Measurements from ENCODE around the gene ZNF865.

The ZNF865 gene

DNA sequence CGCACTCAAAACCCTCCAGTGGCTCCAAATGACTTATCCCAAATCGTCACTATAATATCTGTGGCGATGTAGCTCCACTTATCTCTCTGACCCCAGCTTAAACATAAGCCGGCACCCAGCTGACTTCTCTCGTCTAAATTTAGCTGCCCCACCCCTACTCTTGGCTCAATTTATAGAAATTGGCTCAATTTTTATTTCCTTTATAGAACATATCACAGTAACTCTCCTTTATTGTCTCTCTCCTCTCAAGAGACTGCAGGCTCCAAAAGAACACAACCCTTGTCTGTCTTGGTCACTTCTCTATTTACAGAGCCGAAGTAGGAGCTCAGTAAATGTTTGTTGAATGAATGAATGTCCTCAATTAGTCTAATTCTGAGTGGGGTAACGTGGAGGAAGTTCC is 18.1 kb downstream of the ZNF865 start:
- DNase-seq (ENCODE audit: low read depth), result no peak

GRCh38 chr19:55624109-55625003 is 18.9 kb downstream of the ZNF865 start, which contains the start of gene ZNF784:
Gene ZNF784, minus strand, starts transcription at chr19:55624566. Its CDS starts 5 bp downstream, at chr19:55624561.
- no peak for DNase-seq (ENCODE audit: low read depth)

- DNase-seq (ENCODE audit: low read depth), result no peak
Observed at GRCh38 chr19:55625004-55625326, 19.5 kb downstream of the ZNF865 start.

- no peak for DNase-seq (ENCODE audit: low read depth)
Observed at GRCh38 chr19:55626350-55626749, 20.9 kb downstream of the ZNF865 start.

GRCh38 chr19:55632463-55632834 is 27.0 kb downstream of the ZNF865 start:
- DNase-seq (ENCODE audit: low read depth), result peak; percentile 79

DNA sequence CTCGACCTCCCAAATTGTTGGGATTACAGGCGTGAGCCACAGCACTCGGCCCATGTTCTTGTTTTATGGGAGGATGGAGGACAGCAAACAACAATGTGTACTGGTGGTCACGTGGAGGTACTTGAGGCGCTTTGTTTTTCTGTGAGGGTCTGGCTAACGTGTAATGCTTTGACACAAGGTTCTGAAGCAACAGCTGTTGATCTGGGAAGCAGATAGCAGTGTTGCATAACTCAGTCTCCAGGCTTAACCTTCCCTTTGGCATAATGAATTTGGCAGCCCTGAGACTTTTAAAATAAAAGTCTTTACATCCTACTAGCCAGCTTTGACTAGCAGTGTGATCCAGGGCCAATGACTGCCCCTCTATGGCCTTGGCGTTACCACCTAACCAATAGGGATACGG is 28.4 kb downstream of the ZNF865 start:
- DNase-seq (ENCODE audit: low read depth), result no peak

GRCh38 chr19:55635334-55635717 is 29.9 kb downstream of the ZNF865 start:
- DNase-seq (ENCODE audit: low read depth), result no peak

DNA sequence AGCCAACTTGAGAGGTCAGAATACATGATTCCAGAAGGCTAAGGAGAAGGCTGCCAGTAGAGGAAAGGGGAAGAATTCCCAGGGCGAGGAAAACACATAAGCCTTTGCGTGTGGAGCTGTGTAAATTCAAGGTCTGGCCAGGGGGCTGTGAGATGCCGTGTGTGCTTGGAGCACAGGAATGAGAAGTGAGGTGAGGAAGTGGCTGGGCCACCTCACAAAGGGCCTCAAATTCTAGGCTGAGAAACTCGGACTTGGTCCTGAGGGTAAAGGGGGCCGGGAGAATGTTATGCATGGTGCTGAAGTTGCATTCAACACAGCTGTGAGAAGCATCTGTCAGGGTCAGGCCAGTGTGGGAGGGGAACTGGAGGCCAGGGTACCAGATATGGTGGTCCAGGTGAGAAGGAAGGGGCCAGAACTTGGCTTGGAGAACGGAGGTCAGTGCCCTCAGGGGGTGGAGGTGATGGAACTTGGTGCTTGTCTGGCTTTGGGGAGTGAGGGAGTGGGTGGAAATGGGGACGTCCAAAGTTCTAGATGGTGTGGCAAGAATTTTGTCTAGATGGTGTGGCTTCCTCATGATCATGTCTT is 30.5 kb downstream of the ZNF865 start:
- no peak for DNase-seq (ENCODE audit: low read depth)

- no peak for DNase-seq (ENCODE audit: low read depth)
Observed at GRCh38 chr19:55636723-55637122, 31.3 kb downstream of the ZNF865 start.

GRCh38 chr19:55637534-55637933 is 32.1 kb downstream of the ZNF865 start:
- DNase-seq (ENCODE audit: low read depth), result no peak

- no peak for DNase-seq (ENCODE audit: low read depth)
Observed at GRCh38 chr19:55638864-55639359, 33.5 kb downstream of the ZNF865 start.

- DNase-seq (ENCODE audit: low read depth), result no peak
Observed at GRCh38 chr19:55640043-55640576, 34.7 kb downstream of the ZNF865 start.

DNA sequence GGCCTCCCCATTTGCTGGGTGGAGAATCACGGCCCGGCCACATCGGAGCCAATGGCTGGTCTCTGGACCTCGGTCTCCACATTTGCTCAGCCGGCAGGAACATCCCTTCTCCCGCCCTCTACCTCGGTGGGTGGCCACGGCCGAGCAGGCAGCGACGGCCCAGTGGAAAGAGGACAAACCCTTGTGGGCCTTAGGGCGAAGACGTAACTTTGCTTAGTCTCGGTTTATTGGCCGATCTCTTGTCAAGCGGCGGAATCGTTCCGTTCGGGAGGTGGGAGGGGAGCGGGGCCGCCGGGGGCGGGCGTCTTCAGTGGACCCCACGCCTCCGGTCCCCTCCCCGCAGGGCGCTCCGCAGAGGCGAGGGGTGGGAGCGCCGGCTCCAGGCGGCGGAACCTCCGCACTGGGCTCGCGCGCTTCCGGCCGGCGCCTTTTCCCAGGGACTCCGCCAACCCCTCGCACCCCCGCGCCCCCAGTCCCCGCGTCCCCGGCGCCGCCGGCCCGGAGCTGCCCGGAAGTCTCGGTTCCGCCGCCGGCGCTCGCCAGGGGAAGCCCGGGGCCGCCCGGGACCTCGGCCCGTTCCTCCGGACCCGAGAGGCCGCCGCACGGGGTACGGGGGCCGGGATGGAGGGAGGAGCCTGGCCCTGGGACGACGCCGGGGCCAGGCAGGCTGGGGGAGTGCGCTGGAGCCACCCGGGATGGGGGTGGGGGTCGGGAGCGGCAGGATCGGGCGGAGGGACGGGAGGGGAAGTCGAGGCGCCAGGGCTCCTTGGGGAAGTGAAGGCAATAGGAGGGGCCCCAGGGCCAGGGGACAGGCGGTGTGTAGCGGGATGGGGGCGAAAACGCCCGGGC is 35.4 kb downstream of the ZNF865 start, which contains the start of gene ZNF580:
Gene ZNF580, plus strand, starts transcription at position 426 of the 849 bp plus-strand sequence. CDS start 1,507 bp downstream, outside the sequence.
- no peak for DNase-seq (ENCODE audit: low read depth)

GRCh38 chr19:55641426-55642152 is 36.1 kb downstream of the ZNF865 start:
- no peak for DNase-seq (ENCODE audit: low read depth)

DNA sequence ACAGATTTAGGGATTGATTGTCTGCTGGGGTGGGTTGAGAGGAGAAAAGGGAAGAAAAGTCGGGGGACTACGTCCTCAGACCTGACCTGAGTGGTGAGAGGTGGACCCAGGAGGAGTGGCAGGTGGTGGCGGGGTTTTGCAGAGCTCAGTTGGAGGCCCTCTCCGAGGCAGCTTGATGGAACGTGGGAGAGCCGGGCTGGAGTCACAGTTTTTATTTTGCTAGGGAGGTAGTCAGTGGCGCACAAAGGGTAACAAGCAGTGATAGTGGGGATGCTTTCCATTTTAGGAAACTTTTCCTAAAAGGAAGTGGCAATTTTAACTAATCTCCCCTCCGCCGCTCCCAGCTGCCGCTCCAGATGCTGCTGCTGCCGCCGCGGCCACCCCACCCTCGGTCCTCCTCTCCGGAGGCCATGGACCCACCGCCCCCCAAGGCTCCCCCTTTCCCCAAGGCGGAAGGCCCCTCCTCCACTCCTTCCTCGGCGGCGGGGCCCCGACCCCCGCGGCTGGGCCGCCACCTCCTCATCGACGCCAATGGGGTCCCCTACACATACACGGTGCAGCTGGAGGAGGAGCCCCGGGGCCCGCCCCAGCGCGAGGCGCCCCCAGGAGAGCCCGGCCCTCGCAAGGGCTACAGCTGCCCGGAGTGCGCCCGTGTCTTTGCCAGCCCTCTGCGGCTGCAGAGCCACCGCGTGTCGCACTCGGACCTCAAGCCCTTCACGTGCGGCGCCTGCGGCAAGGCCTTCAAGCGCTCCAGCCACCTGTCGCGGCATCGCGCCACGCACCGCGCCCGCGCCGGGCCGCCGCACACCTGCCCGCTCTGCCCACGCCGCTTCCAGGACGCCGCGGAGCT is 36.9 kb downstream of the ZNF865 start:
- no peak for DNase-seq (ENCODE audit: low read depth)

DNA sequence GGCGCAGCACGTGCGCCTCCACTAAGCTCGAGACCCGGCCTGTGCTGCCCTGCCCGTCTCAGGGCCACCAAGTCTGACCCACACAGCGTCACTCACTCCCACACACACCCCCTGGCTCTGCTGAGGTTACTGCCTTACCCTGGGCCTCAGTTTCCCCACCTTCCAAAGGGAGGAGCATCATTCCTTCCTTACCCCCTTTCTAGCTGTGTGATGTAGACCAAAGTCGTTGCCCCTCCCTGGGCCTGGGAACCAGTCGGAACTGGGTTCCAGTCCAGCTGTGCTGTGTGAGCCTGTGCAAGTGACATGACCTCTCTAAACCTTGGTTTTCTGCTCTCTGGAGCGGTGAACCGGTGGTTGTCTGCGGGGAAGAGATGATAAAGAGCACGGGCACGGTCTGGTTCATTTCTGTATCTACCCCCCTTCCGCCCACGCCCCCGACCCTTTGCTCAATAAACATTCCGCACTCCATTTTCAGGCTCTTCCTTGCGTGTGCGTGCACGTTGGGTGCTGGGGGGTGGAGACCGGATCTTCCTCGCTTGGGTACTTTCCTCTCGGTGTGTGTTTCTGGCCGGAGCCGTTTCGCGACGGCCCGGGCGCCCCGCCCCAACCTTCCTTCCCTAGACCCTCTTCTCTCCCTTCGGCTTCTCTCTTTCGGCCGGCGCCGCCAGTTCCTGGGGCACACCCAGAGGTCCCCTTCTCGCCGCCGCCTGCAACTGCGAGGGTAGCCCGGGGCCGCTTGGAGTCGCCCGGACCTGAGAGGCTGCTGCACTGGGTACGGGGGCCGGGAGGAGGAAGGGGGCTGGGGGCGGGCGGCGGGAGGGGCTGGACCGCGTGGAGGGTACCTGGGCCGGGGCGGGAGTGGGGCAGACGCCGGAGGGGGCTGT is 37.8 kb downstream of the ZNF865 start, which contains the start of gene ZNF581:
Gene ZNF581, plus strand, starts transcription at position 647 of the 884 bp plus-strand sequence. CDS start 923 bp downstream, outside the sequence.
- DNase-seq (ENCODE audit: low read depth), result no peak

- no peak for DNase-seq (ENCODE audit: low read depth)
Observed at GRCh38 chr19:55643887-55644176, 38.4 kb downstream of the ZNF865 start.

DNA sequence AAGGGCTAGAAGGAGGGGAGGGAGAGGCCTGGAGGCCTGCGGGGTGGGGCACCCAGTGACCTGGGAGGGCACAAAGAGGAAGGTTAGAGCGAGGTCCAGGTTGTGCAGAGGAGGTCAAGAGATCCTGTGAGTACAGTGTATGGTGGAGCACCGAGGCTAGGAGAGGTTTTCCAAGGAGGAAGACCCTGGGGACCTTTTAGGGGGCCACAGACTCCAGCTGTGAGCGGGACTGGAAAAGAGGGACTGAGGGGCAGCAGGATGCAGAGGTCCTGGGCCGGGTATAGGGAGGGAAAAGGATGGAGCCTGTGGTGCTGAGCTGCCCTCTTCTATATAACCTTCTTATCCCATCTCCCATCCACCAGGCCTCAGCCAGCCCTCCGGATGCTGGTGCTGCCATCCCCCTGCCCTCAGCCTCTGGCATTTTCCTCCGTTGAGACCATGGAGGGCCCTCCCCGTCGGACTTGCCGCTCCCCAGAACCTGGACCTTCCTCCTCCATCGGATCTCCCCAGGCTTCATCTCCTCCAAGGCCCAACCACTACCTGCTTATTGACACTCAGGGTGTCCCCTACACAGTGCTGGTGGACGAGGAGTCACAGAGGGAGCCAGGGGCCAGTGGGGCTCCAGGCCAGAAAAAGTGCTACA is 38.9 kb downstream of the ZNF865 start:
- DNase-seq (ENCODE audit: low read depth), result no peak
